ENCODE data around the gene MACROD1.

- TF ChIP-seq JUN (CRISPR knock-in tag; IDR thresholded peaks at IDR 0.05) (no peak), ATF3 (CRISPR knock-in tag; conservative IDR thresholded peaks at IDR 0.05) (no peak), RELA (CRISPR knock-in tag; IDR thresholded peaks at IDR 0.05; ENCODE audit: borderline replicate concordance) (no peak), CTCF (IDR thresholded peaks at IDR 0.05) (no peak), E2F4 (CRISPR knock-in tag; IDR thresholded peaks at IDR 0.05; ENCODE audit: borderline replicate concordance, low read depth) (no peak)
- TF ChIP-seq, protein P1, sequence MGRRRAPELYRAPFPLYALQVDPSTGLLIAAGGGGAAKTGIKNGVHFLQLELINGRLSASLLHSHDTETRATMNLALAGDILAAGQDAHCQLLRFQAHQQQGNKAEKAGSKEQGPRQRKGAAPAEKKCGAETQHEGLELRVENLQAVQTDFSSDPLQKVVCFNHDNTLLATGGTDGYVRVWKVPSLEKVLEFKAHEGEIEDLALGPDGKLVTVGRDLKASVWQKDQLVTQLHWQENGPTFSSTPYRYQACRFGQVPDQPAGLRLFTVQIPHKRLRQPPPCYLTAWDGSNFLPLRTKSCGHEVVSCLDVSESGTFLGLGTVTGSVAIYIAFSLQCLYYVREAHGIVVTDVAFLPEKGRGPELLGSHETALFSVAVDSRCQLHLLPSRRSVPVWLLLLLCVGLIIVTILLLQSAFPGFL (CRISPR knock-in tag; IDR thresholded peaks at IDR 0.05; ENCODE audit: borderline replicate concordance) = no peak
These were observed 93.5 kb downstream of the MACROD1 start for GRCh38 chr11:64072403-64072802.

Data from WTC11 (cell line).